Lower leg skin (tissue), 3 donors: ENCODE results near the gene COL10A1.

Source experiments
- POLR2A ChIP-seq, 2 donors: fragments of 450-650 bp; IDR thresholded peaks; one replicate each; pipeline ENCODE4 v1.6.1; 2016 to 2017; ENCODE audit warnings: antibody characterized with exemption in 2 of 2, mild to moderate bottlenecking in 1 of 2, moderate library complexity in 1 of 2
- TF ChIP-seq, protein P1 (sequence below), 3 donors: fragments of 450-650 bp; IDR thresholded peaks; one replicate each; pipeline ENCODE4 v1.5.1; 2016; ENCODE audit warnings: antibody characterized with exemption in 3 of 3, mild to moderate bottlenecking in 3 of 3, moderate library complexity in 2 of 3

DNA sequence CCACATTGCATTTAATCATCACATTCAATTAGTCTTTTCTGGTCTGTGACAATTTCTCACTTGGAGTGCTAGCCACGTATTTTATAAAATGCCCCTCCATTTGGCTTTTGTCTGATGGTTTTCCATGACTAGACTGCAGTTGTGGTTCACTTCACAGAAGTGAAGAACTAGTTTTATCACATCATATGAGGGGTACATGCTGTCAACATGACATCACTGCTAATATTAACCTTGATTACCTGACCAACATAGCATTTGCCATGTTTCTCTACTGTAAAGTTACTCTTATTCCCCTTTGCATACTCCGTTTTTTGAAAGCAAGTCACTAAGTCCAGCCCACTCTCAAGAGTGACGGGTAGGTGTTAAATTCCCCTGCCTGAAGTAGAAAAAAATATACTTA is 48.0 kb upstream of the COL10A1 start:
- TF ChIP-seq, protein P1, sequence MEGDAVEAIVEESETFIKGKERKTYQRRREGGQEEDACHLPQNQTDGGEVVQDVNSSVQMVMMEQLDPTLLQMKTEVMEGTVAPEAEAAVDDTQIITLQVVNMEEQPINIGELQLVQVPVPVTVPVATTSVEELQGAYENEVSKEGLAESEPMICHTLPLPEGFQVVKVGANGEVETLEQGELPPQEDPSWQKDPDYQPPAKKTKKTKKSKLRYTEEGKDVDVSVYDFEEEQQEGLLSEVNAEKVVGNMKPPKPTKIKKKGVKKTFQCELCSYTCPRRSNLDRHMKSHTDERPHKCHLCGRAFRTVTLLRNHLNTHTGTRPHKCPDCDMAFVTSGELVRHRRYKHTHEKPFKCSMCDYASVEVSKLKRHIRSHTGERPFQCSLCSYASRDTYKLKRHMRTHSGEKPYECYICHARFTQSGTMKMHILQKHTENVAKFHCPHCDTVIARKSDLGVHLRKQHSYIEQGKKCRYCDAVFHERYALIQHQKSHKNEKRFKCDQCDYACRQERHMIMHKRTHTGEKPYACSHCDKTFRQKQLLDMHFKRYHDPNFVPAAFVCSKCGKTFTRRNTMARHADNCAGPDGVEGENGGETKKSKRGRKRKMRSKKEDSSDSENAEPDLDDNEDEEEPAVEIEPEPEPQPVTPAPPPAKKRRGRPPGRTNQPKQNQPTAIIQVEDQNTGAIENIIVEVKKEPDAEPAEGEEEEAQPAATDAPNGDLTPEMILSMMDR (IDR thresholded peaks at IDR 0.05): no peak
- no peak for TF ChIP-seq POLR2A (IDR thresholded peaks at IDR 0.05)
